ENCODE results near the gene JMJD1C.

- TF ChIP-seq EZH2phosphoT487 (conservative IDR thresholded peaks at IDR 0.05; ENCODE audit: low read length) = no peak
- TF ChIP-seq, protein P1, sequence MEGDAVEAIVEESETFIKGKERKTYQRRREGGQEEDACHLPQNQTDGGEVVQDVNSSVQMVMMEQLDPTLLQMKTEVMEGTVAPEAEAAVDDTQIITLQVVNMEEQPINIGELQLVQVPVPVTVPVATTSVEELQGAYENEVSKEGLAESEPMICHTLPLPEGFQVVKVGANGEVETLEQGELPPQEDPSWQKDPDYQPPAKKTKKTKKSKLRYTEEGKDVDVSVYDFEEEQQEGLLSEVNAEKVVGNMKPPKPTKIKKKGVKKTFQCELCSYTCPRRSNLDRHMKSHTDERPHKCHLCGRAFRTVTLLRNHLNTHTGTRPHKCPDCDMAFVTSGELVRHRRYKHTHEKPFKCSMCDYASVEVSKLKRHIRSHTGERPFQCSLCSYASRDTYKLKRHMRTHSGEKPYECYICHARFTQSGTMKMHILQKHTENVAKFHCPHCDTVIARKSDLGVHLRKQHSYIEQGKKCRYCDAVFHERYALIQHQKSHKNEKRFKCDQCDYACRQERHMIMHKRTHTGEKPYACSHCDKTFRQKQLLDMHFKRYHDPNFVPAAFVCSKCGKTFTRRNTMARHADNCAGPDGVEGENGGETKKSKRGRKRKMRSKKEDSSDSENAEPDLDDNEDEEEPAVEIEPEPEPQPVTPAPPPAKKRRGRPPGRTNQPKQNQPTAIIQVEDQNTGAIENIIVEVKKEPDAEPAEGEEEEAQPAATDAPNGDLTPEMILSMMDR (IDR thresholded peaks at IDR 0.05; ENCODE audit: insufficient read depth, low read length, poor library complexity, severe bottlenecking) = no peak
Measured at GRCh38 chr10:63375859-63376258, 89.9 kb downstream of the JMJD1C start.

All from SU-DHL-6 (cell line).